ENCODE results near the gene MAD1L1. TPM values are rescaled to one million over a fixed set of nuclear protein-coding genes. Genes with fewer than 3 reads are reported as not detected.

Gene MAD1L1
- total and polyA plus RNA-seq, 2 experiments from 2014 or later, result 38.2 to 69.8 TPM

DNA sequence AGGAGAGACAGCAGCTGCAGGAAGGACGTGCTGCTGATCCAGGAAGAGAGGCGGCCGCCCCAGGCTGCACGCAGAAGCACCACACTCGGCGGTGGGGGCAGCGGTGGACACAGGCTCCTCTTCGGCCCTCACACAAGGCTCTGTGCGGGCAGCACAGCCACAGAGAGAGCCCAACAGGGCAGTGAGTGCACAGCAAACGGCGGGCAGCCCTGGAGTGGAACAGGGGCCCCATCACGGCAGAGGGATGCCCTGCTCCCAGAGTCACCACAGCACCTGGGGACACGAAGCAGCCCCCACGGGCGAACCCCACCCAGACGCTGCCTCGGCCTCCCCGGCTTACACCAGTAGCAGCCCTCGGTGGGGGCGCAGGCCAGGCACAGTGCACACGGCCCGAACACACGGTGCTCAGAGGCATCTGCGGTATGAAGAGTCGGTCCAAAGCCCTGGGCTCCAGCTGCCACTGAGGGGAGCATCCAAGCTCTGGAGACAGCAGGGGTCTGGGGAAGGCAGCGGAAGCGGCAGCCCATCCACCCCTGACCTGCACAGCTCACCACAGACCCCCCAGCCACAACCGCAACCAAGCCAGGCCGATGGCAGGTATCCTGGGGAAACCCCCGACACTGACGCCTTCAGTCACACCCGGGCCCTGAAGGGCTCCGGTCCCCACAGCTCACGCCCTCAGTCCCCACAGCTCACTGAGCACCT, 26.1 kb upstream of the MAD1L1 start:
- TF ChIP-seq EZH2 (IDR thresholded peaks at IDR 0.05; ENCODE audit: insufficient read depth, poor library complexity, severe bottlenecking), result no peak
- no peak for TF ChIP-seq EZH2phosphoT487 (IDR thresholded peaks at IDR 0.05; ENCODE audit: insufficient read depth, low read depth)
- Histone ChIP-seq H3K4me3 (no peak overlapping the region), H3K36me3 (ENCODE audit: low read depth) (no peaks in the 10 kb centered on the region), H3K27ac (no peak overlapping the region), H3K4me2 (ENCODE audit: unreplicated experiment) (no peak overlapping the region), H3K27me3 (replicated peaks; ENCODE audit: insufficient read depth) (no peaks in the 10 kb centered on the region), H3K4me1 (ENCODE audit: insufficient read depth) (no peaks in the 10 kb centered on the region), H3K9me2 (ENCODE audit: insufficient read depth) (no peaks in the 10 kb centered on the region), H3F3A (ENCODE audit: insufficient read depth) (no peaks in the 10 kb centered on the region), H3K79me2 (ENCODE audit: insufficient read depth) (no peaks in the 10 kb centered on the region), H2AFZ (no peak overlapping the region), H3K9ac (no peak overlapping the region), H4K20me1 (ENCODE audit: insufficient read depth) (no peaks in the 10 kb centered on the region), H3K9me3 (ENCODE audit: low read depth) (no peaks in the 10 kb centered on the region)
- in situ Hi-C loops (cut with MboI), result no loop called here
- WGBS, 2 experiments (ENCODE audit: low coverage in 1 of 2, low lambda C conversion rate in 2 of 2, missing lambda C conversion rate in 2 of 2), result 94% methylated on average over 31 to 34 of the region's 34 CpGs
- no peak for DNase-seq

DNA sequence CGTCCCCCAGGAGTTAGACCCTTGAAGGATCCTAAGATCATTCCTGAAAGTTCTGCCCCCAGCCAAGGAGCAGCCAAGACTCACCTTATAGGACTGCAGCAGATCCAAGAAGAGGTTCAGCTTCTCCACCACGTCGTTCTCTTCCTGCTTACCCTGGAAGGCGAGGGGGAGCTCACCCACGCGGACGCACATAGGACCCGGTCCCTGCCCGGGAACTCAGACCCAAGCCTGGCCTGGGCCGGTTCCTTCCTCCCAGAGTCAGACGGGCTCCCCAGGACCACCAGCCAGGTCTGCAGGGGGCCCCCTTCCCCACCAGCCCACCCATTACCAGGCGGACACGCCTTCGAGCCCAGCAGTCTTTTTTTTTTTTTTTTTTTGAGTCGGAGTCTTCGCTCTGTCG, 24.9 kb upstream of the MAD1L1 start:
- no peak overlapping the region for H3K4me3 ChIP-seq
- no peaks in the 10 kb centered on the region for H3K9me3 ChIP-seq (ENCODE audit: low read depth)
- H3K79me2 ChIP-seq (ENCODE audit: insufficient read depth), result no peaks in the 10 kb centered on the region
- H3K27ac ChIP-seq, result no peak overlapping the region
- H3K27me3 ChIP-seq (replicated peaks; ENCODE audit: insufficient read depth), result no peaks in the 10 kb centered on the region
- H3K9ac ChIP-seq, result no peak overlapping the region
- WGBS, 2 experiments (ENCODE audit: low coverage in 1 of 2, low lambda C conversion rate in 2 of 2, missing lambda C conversion rate in 2 of 2), result 90 to 95% methylated on average over 15 to 17 of the region's 17 CpGs
- no peak overlapping the region for H2AFZ ChIP-seq
- no peak for TF ChIP-seq EZH2 (IDR thresholded peaks at IDR 0.05; ENCODE audit: insufficient read depth, poor library complexity, severe bottlenecking)
- no peak for TF ChIP-seq EZH2phosphoT487 (IDR thresholded peaks at IDR 0.05; ENCODE audit: insufficient read depth, low read depth)
- in situ Hi-C loops (cut with MboI), result no loop called here
- no peaks in the 10 kb centered on the region for H3K36me3 ChIP-seq (ENCODE audit: low read depth)
- H4K20me1 ChIP-seq (ENCODE audit: insufficient read depth), result no peaks in the 10 kb centered on the region
- no peaks in the 10 kb centered on the region for H3F3A ChIP-seq (ENCODE audit: insufficient read depth)
- H3K4me1 ChIP-seq (ENCODE audit: insufficient read depth), result no peaks in the 10 kb centered on the region
- DNase-seq, result no peak
- H3K9me2 ChIP-seq (ENCODE audit: insufficient read depth), result no peaks in the 10 kb centered on the region
- H3K4me2 ChIP-seq (ENCODE audit: unreplicated experiment), result no peak overlapping the region

DNA sequence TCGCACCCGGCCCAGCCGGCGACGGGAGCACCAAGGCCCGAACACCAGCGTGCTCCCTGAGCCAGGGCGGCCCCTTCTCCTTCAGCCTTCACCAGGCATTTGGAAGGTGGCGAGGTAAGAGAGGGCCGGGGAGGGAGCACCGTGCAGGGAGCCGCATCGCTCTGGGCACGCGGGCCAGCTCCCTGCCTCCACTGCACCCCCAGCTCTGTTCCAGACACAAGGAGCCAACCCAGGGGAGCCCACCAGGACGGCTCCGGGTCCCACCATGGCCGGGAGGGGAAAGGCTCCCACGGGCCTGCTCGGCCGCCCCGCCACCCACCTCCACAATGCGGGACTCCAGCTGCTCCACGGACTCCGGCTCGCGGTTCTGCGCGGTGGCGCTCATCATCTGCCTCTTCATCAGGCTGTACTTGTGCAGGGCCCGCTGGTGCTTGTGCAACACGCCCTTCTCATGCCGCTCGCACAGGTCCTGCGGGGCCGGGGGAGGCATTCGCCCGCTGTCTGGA, 24.4 kb upstream of the MAD1L1 start:
- no peaks in the 10 kb centered on the region for H3K36me3 ChIP-seq (ENCODE audit: low read depth)
- H3K4me3 ChIP-seq, result no peak overlapping the region
- no peaks in the 10 kb centered on the region for H3F3A ChIP-seq (ENCODE audit: insufficient read depth)
- no peaks in the 10 kb centered on the region for H3K9me2 ChIP-seq (ENCODE audit: insufficient read depth)
- no peaks in the 10 kb centered on the region for H3K27me3 ChIP-seq (replicated peaks; ENCODE audit: insufficient read depth)
- H2AFZ ChIP-seq, result no peak overlapping the region
- H3K9me3 ChIP-seq (ENCODE audit: low read depth), result no peaks in the 10 kb centered on the region
- no peaks in the 10 kb centered on the region for H3K4me1 ChIP-seq (ENCODE audit: insufficient read depth)
- whole genome bisulfite sequencing, 2 experiments (ENCODE audit: low coverage in 1 of 2, low lambda C conversion rate in 2 of 2, missing lambda C conversion rate in 2 of 2), result 93 to 99% methylated on average over 23 to 38 of the region's 38 CpGs
- no peak overlapping the region for H3K4me2 ChIP-seq (ENCODE audit: unreplicated experiment)
- TF ChIP-seq EZH2phosphoT487 (IDR thresholded peaks at IDR 0.05; ENCODE audit: insufficient read depth, low read depth) (no peak), EZH2 (IDR thresholded peaks at IDR 0.05; ENCODE audit: insufficient read depth, poor library complexity, severe bottlenecking) (no peak)
- no peak overlapping the region for H3K9ac ChIP-seq
- no peaks in the 10 kb centered on the region for H3K79me2 ChIP-seq (ENCODE audit: insufficient read depth)
- no peaks in the 10 kb centered on the region for H4K20me1 ChIP-seq (ENCODE audit: insufficient read depth)
- no peak overlapping the region for H3K27ac ChIP-seq
- in situ Hi-C loops (cut with MboI), result no loop called here
- no peak for DNase-seq

DNA sequence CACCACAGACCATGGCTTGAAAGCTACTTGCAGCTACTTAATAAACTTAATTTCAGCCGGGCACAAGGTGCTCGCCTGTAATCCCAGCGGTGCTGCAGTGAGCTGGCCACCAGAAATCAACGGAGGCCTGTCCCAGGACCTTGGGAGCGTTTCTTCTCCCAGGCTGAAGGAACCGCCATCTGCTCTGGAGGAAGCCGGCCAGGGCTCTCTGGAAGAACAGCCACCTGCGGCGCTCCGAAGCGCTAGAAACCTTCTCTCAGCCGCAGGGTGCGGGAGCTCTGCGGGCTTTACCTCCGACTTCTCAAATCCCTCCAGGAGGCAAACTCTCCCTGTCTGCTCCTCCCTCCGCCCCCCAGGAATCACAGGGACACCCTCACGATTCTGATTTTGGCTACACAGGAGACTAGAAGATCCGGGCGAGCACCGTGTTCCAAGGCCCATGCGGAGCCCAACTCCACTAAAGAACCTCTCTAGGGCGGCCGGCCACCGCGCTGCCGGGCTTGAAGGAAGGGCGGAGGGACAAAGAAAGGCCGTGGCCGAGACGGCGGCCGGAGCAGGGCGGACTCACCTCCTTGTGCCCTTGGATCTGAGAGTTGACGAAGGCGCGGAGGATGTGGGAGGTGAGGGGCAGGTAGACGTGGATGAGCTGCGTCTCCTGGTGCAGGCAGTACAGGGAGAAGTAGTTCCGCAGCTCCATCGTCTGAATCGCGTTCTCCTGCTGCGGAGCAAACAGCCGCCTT, 23.7 kb upstream of the MAD1L1 start:
- TF ChIP-seq EZH2phosphoT487 (IDR thresholded peaks at IDR 0.05; ENCODE audit: insufficient read depth, low read depth) (no peak), EZH2 (IDR thresholded peaks at IDR 0.05; ENCODE audit: insufficient read depth, poor library complexity, severe bottlenecking) (no peak)
- H3K27ac ChIP-seq, result no peak overlapping the region
- no peak overlapping the region for H3K4me3 ChIP-seq
- 0 out of 2 replicates have a peak, but pooled peaks cover 2% of the 10 kb centered on the region for H3K79me2 ChIP-seq (ENCODE audit: insufficient read depth)
- H4K20me1 ChIP-seq (ENCODE audit: insufficient read depth), result no peaks in the 10 kb centered on the region
- no peak for DNase-seq
- H3F3A ChIP-seq (ENCODE audit: insufficient read depth), result no peaks in the 10 kb centered on the region
- no peak overlapping the region for H2AFZ ChIP-seq
- H3K36me3 ChIP-seq (ENCODE audit: low read depth), result no peaks in the 10 kb centered on the region
- in situ Hi-C loops (cut with MboI), result no loop called here
- no peak overlapping the region for H3K4me2 ChIP-seq (ENCODE audit: unreplicated experiment)
- WGBS, 2 experiments (ENCODE audit: low coverage in 1 of 2, low lambda C conversion rate in 2 of 2, missing lambda C conversion rate in 2 of 2), result 96% methylated on average over 38 to 44 of the region's 44 CpGs
- H3K9me3 ChIP-seq (ENCODE audit: low read depth), result no peaks in the 10 kb centered on the region
- H3K27me3 ChIP-seq (replicated peaks; ENCODE audit: insufficient read depth), result no peaks in the 10 kb centered on the region
- H3K9me2 ChIP-seq (ENCODE audit: insufficient read depth), result no peaks in the 10 kb centered on the region
- H3K9ac ChIP-seq, result no peak overlapping the region
- no peaks in the 10 kb centered on the region for H3K4me1 ChIP-seq (ENCODE audit: insufficient read depth)
